HepG2 (cell line): ENCODE results near the gene ZNF26. TPM values are rescaled to one million over a fixed set of nuclear protein-coding genes. Genes with fewer than 3 reads are reported as not detected.

ENCODE experiments used
- ADNP ChIP-seq: sonication (generic); formaldehyde crosslinking; IDR thresholded peaks from 2 replicates; pipeline ENCODE4 v1.4.0; 2020; ENCODE audit warnings: missing genetic modification reagents
- ASH2L ChIP-seq: fragments of 300-600, 200-600 bp; sonication (generic); IDR thresholded peaks from 2 replicates; pipeline ENCODE4 v1.7.0; 2017; ENCODE audit warnings: low read depth, mild to moderate bottlenecking, moderate library complexity, mixed read lengths, low read length; ENCODE audit not compliant: insufficient read length
- CREB1 ChIP-seq, 2 experiments: fragments of 450-650 bp in 1 of 2; IDR thresholded peaks; 2 replicates each; pipeline ENCODE4 v1.6.1; 2016 to 2017; ENCODE audit warnings: control low read depth in 1 of 2, mild to moderate bottlenecking in 1 of 2, missing compliant biosample characterization in 1 of 2, missing genetic modification characterization in 1 of 2
- HCFC1 ChIP-seq: fragments of 150-350 bp; IDR thresholded peaks from 2 replicates; pipeline ENCODE4 v1.6.1; 2014; ENCODE audit warnings: low read depth, low read length
- HMGA1 ChIP-seq: sonication (generic); formaldehyde crosslinking; conservative IDR thresholded peaks from 2 replicates; pipeline ENCODE4 v1.4.0; 2020; ENCODE audit warnings: missing genetic modification reagents
- HNF4G ChIP-seq, 2 experiments: sonication (generic) in 1 of 2; formaldehyde crosslinking in 1 of 2; IDR thresholded peaks; 2 replicates each; pipeline versions ENCODE4 v1.4.0 to v1.6.1; 2011 to 2020; ENCODE audit warnings: borderline replicate concordance in 2 of 2, low read depth in 2 of 2, mild to moderate bottlenecking in 2 of 2, low read length in 1 of 2, missing genetic modification reagents in 1 of 2, moderate library complexity in 1 of 2
- MEIS1 ChIP-seq: sonication (generic); formaldehyde crosslinking; IDR thresholded peaks from 2 replicates; pipeline ENCODE4 v1.9.0; 2021; ENCODE audit warnings: mild to moderate bottlenecking, missing genetic modification reagents, moderate library complexity, borderline replicate concordance
- NFAT5 ChIP-seq: sonication (generic); formaldehyde crosslinking; IDR thresholded peaks from 2 replicates; pipeline ENCODE4 v1.4.0; 2020; ENCODE audit warnings: missing genetic modification reagents
- NR2C2 ChIP-seq: sonication (generic); formaldehyde crosslinking; IDR thresholded peaks from 2 replicates; pipeline ENCODE4 v1.4.0; 2020; ENCODE audit warnings: missing genetic modification reagents, mild to moderate bottlenecking, moderate library complexity, borderline replicate concordance
- POLR2A ChIP-seq, 2 experiments: IDR thresholded peaks; 2 replicates each; pipeline ENCODE4 v1.6.1; 2011; ENCODE audit warnings: low read depth in 2 of 2, low read length in 2 of 2, mild to moderate bottlenecking in 1 of 2, moderate library complexity in 1 of 2; ENCODE audit not compliant: insufficient read depth in 1 of 2
- POLR2AphosphoS5 ChIP-seq: IDR thresholded peaks from 2 replicates; pipeline ENCODE4 v1.6.1; 2012; ENCODE audit warnings: low read depth, low read length
- SRY ChIP-seq: sonication (generic); formaldehyde crosslinking; IDR thresholded peaks from 2 replicates; pipeline ENCODE4 v1.8.0; 2022; ENCODE audit warnings: mild to moderate bottlenecking, missing genetic modification reagents
- TEAD2 ChIP-seq: sonication (generic); formaldehyde crosslinking; IDR thresholded peaks from 2 replicates; pipeline ENCODE4 v1.9.0; 2021; ENCODE audit warnings: missing genetic modification reagents
- ZC3H13 ChIP-seq: sonication (generic); formaldehyde crosslinking; IDR thresholded peaks from 2 replicates; pipeline ENCODE4 v1.8.1; 2023; ENCODE audit warnings: mild to moderate bottlenecking, missing genetic modification reagents, moderate library complexity
- ZFP1 ChIP-seq: IDR thresholded peaks from 2 replicates; pipeline ENCODE4 v1.6.1; 2016
- ZNF230 ChIP-seq: sonication (generic); formaldehyde crosslinking; IDR thresholded peaks from 2 replicates; pipeline ENCODE4 v1.4.0; 2020; ENCODE audit warnings: mild to moderate bottlenecking, missing genetic modification reagents
- ZNF253 ChIP-seq: sonication (generic); formaldehyde crosslinking; IDR thresholded peaks from 2 replicates; pipeline ENCODE4 v1.8.0; 2022; ENCODE audit warnings: mild to moderate bottlenecking, missing genetic modification reagents, borderline replicate concordance
- ZNF83 ChIP-seq: sonication (generic); formaldehyde crosslinking; IDR thresholded peaks from 2 replicates; pipeline ENCODE4 v1.4.0; 2020; ENCODE audit warnings: missing genetic modification reagents, mild to moderate bottlenecking, borderline replicate concordance
- polyA plus RNA-seq, 8 experiments: library from polyadenylated mRNA; depleted of rRNA in 3 of 8; stranded (reverse) in 7 of 8; unstranded in 1 of 8; fragments of >200 nt; fragmentation: Illumina TruSeq in 4 of 8; extraction: Trizol in 4 of 8; gene quantifications; 2 replicates each; pipeline versions ENCODE4 v1.2.1 to v1.2.3, GENCODE V29; 2011 to 2016; ENCODE audit warnings: low read depth in 4 of 8, missing spikeins in 1 of 8, mixed read lengths in 1 of 8; ENCODE audit not compliant: insufficient read depth in 1 of 8
- total RNA-seq, 5 experiments: library from RNA; depleted of rRNA; stranded (reverse); fragments of >200 nt; fragmentation: Illumina TruSeq; extraction: Trizol; gene quantifications; 2 replicates each; pipeline ENCODE4 v1.2.3, GENCODE V29; 2016; ENCODE audit warnings: low read depth in 1 of 5
- TF ChIP-seq, protein P1 (sequence below): sonication (generic); formaldehyde crosslinking; IDR thresholded peaks from 2 replicates; pipeline ENCODE4 v1.4.0; 2020; ENCODE audit warnings: missing genetic modification reagents
- TF ChIP-seq, protein P2 (sequence below): sonication (generic); formaldehyde crosslinking; conservative IDR thresholded peaks from 2 replicates; pipeline ENCODE4 v1.4.0; 2020; ENCODE audit warnings: missing genetic modification reagents

Gene ZNF26
- total and polyA plus RNA-seq, 2 of the 13 experiments (the other 11 are each of a cell fraction or from before 2014, with no cell fraction given) = 3.8 to 6.5 TPM

GRCh38 chr12:133037207-133038005, 51.2 kb downstream of the ZNF26 start, which contains the start of gene ZNF84 (continued):
- TF ChIP-seq POLR2AphosphoS5 (peak; percentile 65), NFAT5 (CRISPR knock-in tag) (peak; percentile 83; the same call in 1 of the 2 replicates), ZNF253 (CRISPR knock-in tag) (no peak), ZFP1 (CRISPR knock-in tag) (peak; percentile 76; the same call in 1 of the 2 replicates), NR2C2 (CRISPR knock-in tag) (peak; percentile 65), ADNP (no peak), HMGA1 (no peak), TEAD2 (CRISPR knock-in tag) (peak; percentile 95; the same call in 1 of the 2 replicates), ZNF230 (CRISPR knock-in tag) (peak; percentile 87; the same call in 1 of the 2 replicates), CREB1 (IDR thresholded peaks at IDR 0.05) (peak; percentile 71), CREB1 (CRISPR knock-in tag; IDR thresholded peaks at IDR 0.05) (no peak), MEIS1 (CRISPR knock-in tag) (0 out of 2 replicates have a peak, but pooled peaks have one; percentile 61), ZNF83 (0 out of 2 replicates have a peak, but pooled peaks have one; percentile 40), HCFC1 (peak; percentile 87), ZC3H13 (peak; percentile 87), SRY (peak; percentile 43; the same call in 1 of the 2 replicates), POLR2A (IDR thresholded peaks at IDR 0.05; ENCODE audit: insufficient read depth in 1 of 2, low read depth in 2 of 2, low read length in 2 of 2) (peak; percentile 59 to 68; a peak in 3 of 4 replicates), HNF4G (IDR thresholded peaks at IDR 0.05; ENCODE audit: borderline replicate concordance, low read depth, low read length) (no peak), HNF4G (CRISPR knock-in tag; IDR thresholded peaks at IDR 0.05; ENCODE audit: borderline replicate concordance, low read depth) (0 out of 2 replicates have a peak, but pooled peaks have one; percentile 33), ASH2L (peak; percentile 87)
- TF ChIP-seq, protein P1, sequence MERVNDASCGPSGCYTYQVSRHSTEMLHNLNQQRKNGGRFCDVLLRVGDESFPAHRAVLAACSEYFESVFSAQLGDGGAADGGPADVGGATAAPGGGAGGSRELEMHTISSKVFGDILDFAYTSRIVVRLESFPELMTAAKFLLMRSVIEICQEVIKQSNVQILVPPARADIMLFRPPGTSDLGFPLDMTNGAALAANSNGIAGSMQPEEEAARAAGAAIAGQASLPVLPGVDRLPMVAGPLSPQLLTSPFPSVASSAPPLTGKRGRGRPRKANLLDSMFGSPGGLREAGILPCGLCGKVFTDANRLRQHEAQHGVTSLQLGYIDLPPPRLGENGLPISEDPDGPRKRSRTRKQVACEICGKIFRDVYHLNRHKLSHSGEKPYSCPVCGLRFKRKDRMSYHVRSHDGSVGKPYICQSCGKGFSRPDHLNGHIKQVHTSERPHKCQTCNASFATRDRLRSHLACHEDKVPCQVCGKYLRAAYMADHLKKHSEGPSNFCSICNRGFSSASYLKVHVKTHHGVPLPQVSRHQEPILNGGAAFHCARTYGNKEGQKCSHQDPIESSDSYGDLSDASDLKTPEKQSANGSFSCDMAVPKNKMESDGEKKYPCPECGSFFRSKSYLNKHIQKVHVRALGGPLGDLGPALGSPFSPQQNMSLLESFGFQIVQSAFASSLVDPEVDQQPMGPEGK (CRISPR knock-in tag) = peak; percentile 57
- TF ChIP-seq, protein P2, sequence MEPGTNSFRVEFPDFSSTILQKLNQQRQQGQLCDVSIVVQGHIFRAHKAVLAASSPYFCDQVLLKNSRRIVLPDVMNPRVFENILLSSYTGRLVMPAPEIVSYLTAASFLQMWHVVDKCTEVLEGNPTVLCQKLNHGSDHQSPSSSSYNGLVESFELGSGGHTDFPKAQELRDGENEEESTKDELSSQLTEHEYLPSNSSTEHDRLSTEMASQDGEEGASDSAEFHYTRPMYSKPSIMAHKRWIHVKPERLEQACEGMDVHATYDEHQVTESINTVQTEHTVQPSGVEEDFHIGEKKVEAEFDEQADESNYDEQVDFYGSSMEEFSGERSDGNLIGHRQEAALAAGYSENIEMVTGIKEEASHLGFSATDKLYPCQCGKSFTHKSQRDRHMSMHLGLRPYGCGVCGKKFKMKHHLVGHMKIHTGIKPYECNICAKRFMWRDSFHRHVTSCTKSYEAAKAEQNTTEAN = peak; percentile 97
